Endothelial cell of umbilical vein (primary cell): ENCODE results near the gene TUNAR. TPM values are rescaled to one million over a fixed set of nuclear protein-coding genes. Genes with fewer than 3 reads are reported as not detected.

Source experiments
- BruUV-seq: library from RNA; stranded (reverse); fragments of 400-500 nt; replicated peaks from 2 replicates; lab custom pipeline; 2021; lab: Mats Ljungman, UMichigan
- CTCF ChIA-PET: fragments of 300-600, 350-600 bp; sonication (Branson Sonifier 250); formaldehyde crosslinking; loops from one replicate; lab custom pipeline; 2021; ENCODE audit warnings: antibody characterized with exemption, inconsistent platforms; lab: Charles Lee
- POLR2A ChIA-PET: fragments of 300-600, 350-600 bp; sonication (Branson Sonifier 250); formaldehyde crosslinking; loops from one replicate; lab custom pipeline; 2021; ENCODE audit warnings: antibody characterized with exemption, inconsistent platforms; lab: Charles Lee
- DNase-seq: peaks from one replicate; pipeline ENCODE4 v3.0.0-alpha.2; 2011; ENCODE audit warnings: low read depth, low spot score
- FAIRE-seq: peaks from 2 replicates; lab custom pipeline; 2011; peaks lifted over from hg19 to GRCh38; lab: Jason Lieb, UNC
- H2AFZ ChIP-seq: 2 replicates; pipeline ENCODE4 v1.6.0; 2012; ENCODE audit warnings: low read depth, low read length, control low read depth, inconsistent platforms
- H3K27ac ChIP-seq: 2 replicates; pipeline ENCODE4 v1.5.1; 2011; ENCODE audit warnings: low read depth, mild to moderate bottlenecking, control low read depth, low read length, moderate library complexity; ENCODE audit not compliant: insufficient read depth
- H3K27me3 ChIP-seq, 2 experiments: 2 replicates each; pipeline versions ENCODE4 v1.6.0 to v1.6.1; 2011; ENCODE audit warnings: low read length in 2 of 2, mixed read lengths in 1 of 2; ENCODE audit not compliant: control insufficient read depth in 2 of 2, insufficient read depth in 2 of 2
- H3K36me3 ChIP-seq, 2 experiments: 2 replicates in 1 of 2; 3 replicates in 1 of 2; pipeline ENCODE4 v1.5.1; 2011; ENCODE audit warnings: low read length in 2 of 2, mild to moderate bottlenecking in 1 of 2, moderate library complexity in 1 of 2; ENCODE audit not compliant: control insufficient read depth in 2 of 2, insufficient read depth in 2 of 2; ENCODE audit errors: extremely low read depth in 1 of 2
- H3K4me1 ChIP-seq: 3 replicates; pipeline ENCODE4 v1.5.1; 2011; ENCODE audit warnings: mild to moderate bottlenecking, low read length; ENCODE audit not compliant: control insufficient read depth, insufficient read depth; ENCODE audit errors: extremely low read depth
- H3K4me2 ChIP-seq: 2 replicates; pipeline ENCODE4 v1.6.1; 2011; ENCODE audit warnings: low read length, control low read depth, mixed read lengths; ENCODE audit not compliant: insufficient read depth
- H3K4me3 ChIP-seq, 3 experiments: fragments of 200-600 bp in 1 of 3; sonication (generic), shearing (Covaris generic) in 1 of 3; replicated peaks in 1 of 3; 2 replicates each; pipeline ENCODE4 v1.5.1; 2011 to 2016; ENCODE audit warnings: control low read depth in 3 of 3, low read length in 3 of 3, mild to moderate bottlenecking in 2 of 3, inconsistent platforms in 1 of 3, low read depth in 1 of 3, moderate library complexity in 1 of 3; ENCODE audit not compliant: insufficient read depth in 1 of 3
- H3K79me2 ChIP-seq: 2 replicates; pipeline ENCODE4 v1.6.0; 2012; ENCODE audit warnings: low read length, inconsistent platforms; ENCODE audit not compliant: control insufficient read depth, insufficient read depth
- H3K9ac ChIP-seq: replicated peaks from 2 replicates; pipeline ENCODE3; 2011; ENCODE audit warnings: low read length, control low read depth; ENCODE audit not compliant: insufficient read depth; ENCODE audit errors: extremely low read depth
- H3K9me1 ChIP-seq: replicated peaks from 3 replicates; pipeline ENCODE4 v1.6.0; 2011; ENCODE audit warnings: mild to moderate bottlenecking, low read length; ENCODE audit not compliant: control insufficient read depth, insufficient read depth; ENCODE audit errors: extremely low read depth
- H3K9me3 ChIP-seq: replicated peaks from 2 replicates; pipeline ENCODE4 v1.5.1; 2012; ENCODE audit warnings: low read length, inconsistent platforms; ENCODE audit not compliant: control insufficient read depth, insufficient read depth
- H4K20me1 ChIP-seq: replicated peaks from 2 replicates; pipeline ENCODE3; 2011; ENCODE audit warnings: mild to moderate bottlenecking, low read length; ENCODE audit not compliant: control insufficient read depth, insufficient read depth; ENCODE audit errors: extremely low read depth
- EZH2 ChIP-seq: IDR thresholded peaks from 2 replicates; pipeline ENCODE4 v1.6.1; 2012; ENCODE audit warnings: borderline replicate concordance, low read depth, mild to moderate bottlenecking, moderate library complexity, low read length, inconsistent platforms; ENCODE audit not compliant: severe bottlenecking
- FOS ChIP-seq: IDR thresholded peaks from 2 replicates; pipeline ENCODE4 v1.6.1; 2011; ENCODE audit warnings: mild to moderate bottlenecking, low read length, moderate library complexity, borderline replicate concordance; ENCODE audit not compliant: insufficient read depth
- GATA2 ChIP-seq: IDR thresholded peaks from 2 replicates; pipeline ENCODE4 v1.7.0; 2011; ENCODE audit warnings: low read depth, mild to moderate bottlenecking, moderate library complexity, mixed read lengths, low read length; ENCODE audit not compliant: insufficient read length, insufficient read depth
- JUN ChIP-seq: IDR thresholded peaks from 2 replicates; pipeline ENCODE4 v1.6.1; 2011; ENCODE audit warnings: borderline replicate concordance, low read depth; ENCODE audit not compliant: insufficient read length, insufficient read depth
- MYC ChIP-seq: IDR thresholded peaks from one replicate; pipeline ENCODE4 v1.6.1; 2011; ENCODE audit warnings: mild to moderate bottlenecking, low read depth, low read length
- POLR2A ChIP-seq: IDR thresholded peaks from 2 replicates; pipeline ENCODE4 v1.6.1; 2012; ENCODE audit warnings: low read depth, mild to moderate bottlenecking, control low read depth, low read length
- POLR2AphosphoS5 ChIP-seq: IDR thresholded peaks from 2 replicates; pipeline ENCODE4 v1.6.1; 2012; ENCODE audit warnings: low read depth, mild to moderate bottlenecking, control low read depth, low read length, moderate library complexity; ENCODE audit not compliant: insufficient read depth
- dilution Hi-C: fragments of 300-500 bp; cut with MboI; formaldehyde crosslinking; loops from one replicate; pipeline ENCODE4 v1.15.0; 2019; ENCODE audit warnings: low sequenced_read_pairs; ENCODE audit not compliant: extremely low pct_ligation_motif_present
- intact Hi-C: fragments of 100-400 bp; cut with micrococcal nuclease; formaldehyde crosslinking; loops from one replicate; pipeline ENCODE4 v1.10.0; 2022
- polyA plus RNA-seq, 4 experiments: library from polyadenylated mRNA; depleted of rRNA in 3 of 4; stranded (reverse) in 3 of 4; unstranded in 1 of 4; fragments of >200 nt; gene quantifications; 2 replicates each; pipeline versions ENCODE4 v1.2.1 to v1.2.3, GENCODE V29; 2011 to 2012; ENCODE audit warnings: missing spikeins in 1 of 4
- total RNA-seq: library from RNA; stranded (reverse); gene quantifications from 2 replicates; pipeline ENCODE4 v1.2.3, GENCODE V29; 2021
- TF ChIP-seq, protein P1 (sequence below), 2 donors: IDR thresholded peaks; 1 replicate in 1 of 2; 2 replicates in 1 of 2; pipeline ENCODE4 v1.5.1; 2011; ENCODE audit warnings: low read length in 2 of 2, mild to moderate bottlenecking in 2 of 2, moderate library complexity in 2 of 2, control low read depth in 1 of 2, inconsistent platforms in 1 of 2, low read depth in 1 of 2; ENCODE audit not compliant: insufficient read depth in 1 of 2; ENCODE audit errors: extremely low read depth in 1 of 2
- TF ChIP-seq, protein P2 (sequence below): IDR thresholded peaks from 2 replicates; pipeline ENCODE4 v1.6.1; 2011; ENCODE audit not compliant: insufficient read depth, insufficient read length

Gene TUNAR
- total and polyA plus RNA-seq, 2 donors (not counting 3 experiments of a cell fraction or from before 2014, with no cell fraction given) = not detected

DNA sequence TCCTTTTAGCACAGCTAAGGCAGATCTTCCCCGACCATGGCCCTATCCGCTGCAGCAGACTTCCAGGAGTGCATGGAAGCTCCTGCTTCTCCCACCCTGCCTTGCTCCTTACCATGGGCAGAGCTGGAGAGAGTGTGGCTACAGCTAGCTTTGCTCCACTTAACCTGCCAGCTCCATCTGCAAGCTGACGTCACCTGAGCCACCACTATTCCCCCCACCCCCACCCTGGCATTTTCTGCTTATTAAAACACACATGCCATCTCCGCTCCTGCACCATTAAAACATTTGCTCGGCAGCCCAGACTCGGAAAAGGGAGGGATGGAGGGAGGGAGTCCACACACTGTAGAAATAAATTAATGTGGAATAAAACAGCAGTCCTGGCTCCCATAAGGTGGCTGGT, 67.8 kb downstream of the TUNAR start:
- H3K9ac ChIP-seq = no peak overlapping the region
- BruUV-seq = no TSS peak
- no peaks in the 10 kb centered on the region for H3K9me3 ChIP-seq
- TF ChIP-seq FOS (no peak), MYC (no peak), POLR2A (no peak), JUN (no peak), POLR2AphosphoS5 (no peak), GATA2 (no peak), EZH2 (no peak)
- TF ChIP-seq, protein P1, sequence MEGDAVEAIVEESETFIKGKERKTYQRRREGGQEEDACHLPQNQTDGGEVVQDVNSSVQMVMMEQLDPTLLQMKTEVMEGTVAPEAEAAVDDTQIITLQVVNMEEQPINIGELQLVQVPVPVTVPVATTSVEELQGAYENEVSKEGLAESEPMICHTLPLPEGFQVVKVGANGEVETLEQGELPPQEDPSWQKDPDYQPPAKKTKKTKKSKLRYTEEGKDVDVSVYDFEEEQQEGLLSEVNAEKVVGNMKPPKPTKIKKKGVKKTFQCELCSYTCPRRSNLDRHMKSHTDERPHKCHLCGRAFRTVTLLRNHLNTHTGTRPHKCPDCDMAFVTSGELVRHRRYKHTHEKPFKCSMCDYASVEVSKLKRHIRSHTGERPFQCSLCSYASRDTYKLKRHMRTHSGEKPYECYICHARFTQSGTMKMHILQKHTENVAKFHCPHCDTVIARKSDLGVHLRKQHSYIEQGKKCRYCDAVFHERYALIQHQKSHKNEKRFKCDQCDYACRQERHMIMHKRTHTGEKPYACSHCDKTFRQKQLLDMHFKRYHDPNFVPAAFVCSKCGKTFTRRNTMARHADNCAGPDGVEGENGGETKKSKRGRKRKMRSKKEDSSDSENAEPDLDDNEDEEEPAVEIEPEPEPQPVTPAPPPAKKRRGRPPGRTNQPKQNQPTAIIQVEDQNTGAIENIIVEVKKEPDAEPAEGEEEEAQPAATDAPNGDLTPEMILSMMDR (IDR thresholded peaks at IDR 0.05; ENCODE audit: extremely low read depth in 1 of 2, insufficient read depth in 1 of 2, low read depth in 1 of 2, low read length in 2 of 2) = no peak
- TF ChIP-seq, protein P2, sequence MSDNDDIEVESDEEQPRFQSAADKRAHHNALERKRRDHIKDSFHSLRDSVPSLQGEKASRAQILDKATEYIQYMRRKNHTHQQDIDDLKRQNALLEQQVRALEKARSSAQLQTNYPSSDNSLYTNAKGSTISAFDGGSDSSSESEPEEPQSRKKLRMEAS = no peak
- dilution Hi-C loops = no loop called here
- H3K4me3 ChIP-seq = no peak overlapping the region
- CTCF ChIA-PET = no interaction called here
- no peaks in the 10 kb centered on the region for H3K9me1 ChIP-seq
- H3K27ac ChIP-seq = no peak overlapping the region
- intact Hi-C loops = no loop called here
- no peaks in the 10 kb centered on the region for H3K4me1 ChIP-seq
- POLR2A ChIA-PET = no interaction called here
- no peaks in the 10 kb centered on the region for H3K36me3 ChIP-seq
- no peak overlapping the region for H2AFZ ChIP-seq
- H4K20me1 ChIP-seq = no peaks in the 10 kb centered on the region
- FAIRE-seq = no peak
- H3K4me2 ChIP-seq = no peak overlapping the region
- H3K27me3 ChIP-seq = no peaks in the 10 kb centered on the region
- H3K79me2 ChIP-seq = no peaks in the 10 kb centered on the region
- DNase-seq = no peak
